Lower leg skin (tissue), 3 donors: ENCODE measurements around the gene DCHS1.
"Not testable (repeated sequence)": the region's sequence is repeated elsewhere in the genome, so short reads cannot be mapped to it uniquely, and the experiment has no call there.

Experiments used
- CTCF ChIP-seq, 3 donors: fragments of 450-650 bp; IDR thresholded peaks; one replicate each; pipeline ENCODE4 v1.5.1; 2016; ENCODE audit warnings: antibody characterized with exemption in 3 of 3, mild to moderate bottlenecking in 3 of 3, moderate library complexity in 2 of 3
- POLR2A ChIP-seq, 2 donors: fragments of 450-650 bp; IDR thresholded peaks; one replicate each; pipeline ENCODE4 v1.6.1; 2016 to 2017; ENCODE audit warnings: antibody characterized with exemption in 2 of 2, mild to moderate bottlenecking in 1 of 2, moderate library complexity in 1 of 2

GRCh38 chr11:6690431-6691132 lies 35.0 kb upstream of the DCHS1 start:
- not testable (repeated sequence) for TF ChIP-seq CTCF, POLR2A (IDR thresholded peaks at IDR 0.05)
